ENCODE results near the gene HOXB3.

DNA sequence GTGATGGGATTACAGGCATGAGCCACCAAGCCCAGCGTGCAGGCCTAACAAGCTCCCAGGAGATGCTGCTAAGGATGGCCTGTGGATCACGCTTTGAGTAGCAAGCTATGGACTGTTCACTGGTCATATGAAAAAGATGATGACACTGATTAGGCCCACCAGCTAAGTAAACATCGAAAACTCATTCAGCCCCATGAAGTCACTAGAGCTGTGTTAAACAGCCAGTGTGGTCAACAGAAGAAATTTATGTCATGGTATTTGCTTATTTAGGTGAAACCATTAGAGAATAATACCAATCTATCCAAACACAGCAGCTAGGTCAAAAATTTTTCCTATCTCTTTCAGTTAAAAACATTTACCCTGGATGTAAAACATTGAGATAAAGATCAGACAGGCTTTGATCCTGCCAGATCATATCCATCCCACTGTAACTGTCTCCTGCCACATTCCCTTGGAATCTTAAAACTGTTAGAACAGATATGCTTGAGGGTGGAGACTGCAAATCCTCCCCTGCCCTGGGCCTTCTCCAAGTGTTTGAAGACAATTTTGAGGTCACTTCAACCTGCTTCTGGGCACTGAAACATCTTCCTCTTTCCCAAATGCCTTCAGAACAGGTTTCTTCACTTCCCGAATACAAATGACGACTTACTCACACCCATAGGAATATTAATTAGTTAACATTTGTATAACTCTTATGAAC, 90.2 kb downstream of the HOXB3 start:
- TF ChIP-seq POLR2A (IDR thresholded peaks at IDR 0.05; ENCODE audit: low read depth, low read length) = no peak
- TF ChIP-seq POLR2AphosphoS5 (IDR thresholded peaks at IDR 0.05; ENCODE audit: low read depth, low read length) = no peak
